Measurements from ENCODE around the gene LRRTM4. TPM values are rescaled to one million over a fixed set of nuclear protein-coding genes. Genes with fewer than 3 reads are reported as not detected.

Gene LRRTM4
- total and polyA plus RNA-seq, 2 donors (not counting 1 experiment from before 2014, with no cell fraction given), result not detected

DNA sequence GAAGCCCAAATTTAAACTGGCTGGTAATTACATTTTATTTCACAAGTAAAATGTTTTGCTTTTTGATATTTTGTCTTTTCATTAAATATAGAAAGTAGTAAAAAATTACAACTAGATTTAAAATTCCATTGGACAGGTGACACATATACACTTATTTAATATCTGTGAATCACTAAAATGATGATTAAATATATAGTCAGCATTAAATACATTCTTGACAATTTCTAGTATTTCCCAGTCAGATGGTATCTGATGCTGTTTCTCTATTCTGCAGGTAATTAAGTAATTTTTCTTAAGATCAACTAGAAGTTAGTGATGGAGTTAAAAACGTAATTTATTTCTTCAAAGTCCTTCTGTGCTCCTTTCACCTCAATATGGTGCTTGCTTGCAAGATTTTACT, 237.8 kb downstream of the LRRTM4 start:
- no peak overlapping the region for H2AFZ ChIP-seq (ENCODE audit: insufficient read depth, low read depth, low read length, poor library complexity, severe bottlenecking)
- no peak overlapping the region for H3K4me3 ChIP-seq (ENCODE audit: control extremely low read depth in 1 of 5, extremely low read depth in 1 of 5, insufficient read depth in 1 of 5, low read depth in 2 of 5, low read length in 4 of 5)
- intact Hi-C loops (cut with micrococcal nuclease), result no loop called here
- no CpG with 5 or more reads among the region's 1 CpG for WGBS (ENCODE audit: insufficient coverage)
- H3K36me3 ChIP-seq (replicated peaks in 1 of 2; ENCODE audit: control extremely low read depth in 1 of 2, control insufficient read depth in 1 of 2, extremely low read depth in 1 of 2, insufficient read depth in 2 of 2, low read length in 1 of 2), result no peaks in the 10 kb centered on the region
- H3K79me2 ChIP-seq (ENCODE audit: control insufficient read depth, insufficient read depth, low read length), result no peaks in the 10 kb centered on the region
- no peaks in the 10 kb centered on the region for H3K4me1 Mint-ChIP-seq
- CTCF ChIA-PET, result no interaction called here
- H3K4me1 ChIP-seq (ENCODE audit: control insufficient read depth in 2 of 2, insufficient read depth in 2 of 2, low read length in 2 of 2), result no peaks in the 10 kb centered on the region
- H3K27me3 ChIP-seq (replicated peaks in 1 of 4; ENCODE audit: control extremely low read depth in 1 of 4, control insufficient read depth in 3 of 4, insufficient read depth in 4 of 4, low read length in 3 of 4), result no peaks in the 10 kb centered on the region
- H3K27ac Mint-ChIP-seq, result no peak overlapping the region
- H3K9ac ChIP-seq (ENCODE audit: low read length), result no peak overlapping the region
- no peaks in the 10 kb centered on the region for H3K9me3 Mint-ChIP-seq (ENCODE audit: insufficient read depth)
- H4K20me1 ChIP-seq (ENCODE audit: control insufficient read depth, insufficient read depth, low read length, poor library complexity, severe bottlenecking), result no peaks in the 10 kb centered on the region
- no peak overlapping the region for H3K4me2 ChIP-seq (replicated peaks; ENCODE audit: low read depth, low read length, poor library complexity, severe bottlenecking)
- H3K4me3 Mint-ChIP-seq, result no peak overlapping the region
- no peaks in the 10 kb centered on the region for H3K9me3 ChIP-seq (ENCODE audit: control extremely low read depth in 1 of 3, control insufficient read depth in 2 of 3, insufficient read depth in 1 of 3, low read length in 2 of 3)
- POLR2A ChIA-PET, result no interaction called here
- no peak for DNase-seq
- H3K27me3 Mint-ChIP-seq, result no peaks in the 10 kb centered on the region
- no peak overlapping the region for H3K27ac ChIP-seq (ENCODE audit: low read length in 2 of 2)
- no peak for TF ChIP-seq EZH2 (IDR thresholded peaks at IDR 0.05; ENCODE audit: borderline replicate concordance, insufficient read depth, low read depth, low read length, poor library complexity, severe bottlenecking)
- TF ChIP-seq, protein P1, sequence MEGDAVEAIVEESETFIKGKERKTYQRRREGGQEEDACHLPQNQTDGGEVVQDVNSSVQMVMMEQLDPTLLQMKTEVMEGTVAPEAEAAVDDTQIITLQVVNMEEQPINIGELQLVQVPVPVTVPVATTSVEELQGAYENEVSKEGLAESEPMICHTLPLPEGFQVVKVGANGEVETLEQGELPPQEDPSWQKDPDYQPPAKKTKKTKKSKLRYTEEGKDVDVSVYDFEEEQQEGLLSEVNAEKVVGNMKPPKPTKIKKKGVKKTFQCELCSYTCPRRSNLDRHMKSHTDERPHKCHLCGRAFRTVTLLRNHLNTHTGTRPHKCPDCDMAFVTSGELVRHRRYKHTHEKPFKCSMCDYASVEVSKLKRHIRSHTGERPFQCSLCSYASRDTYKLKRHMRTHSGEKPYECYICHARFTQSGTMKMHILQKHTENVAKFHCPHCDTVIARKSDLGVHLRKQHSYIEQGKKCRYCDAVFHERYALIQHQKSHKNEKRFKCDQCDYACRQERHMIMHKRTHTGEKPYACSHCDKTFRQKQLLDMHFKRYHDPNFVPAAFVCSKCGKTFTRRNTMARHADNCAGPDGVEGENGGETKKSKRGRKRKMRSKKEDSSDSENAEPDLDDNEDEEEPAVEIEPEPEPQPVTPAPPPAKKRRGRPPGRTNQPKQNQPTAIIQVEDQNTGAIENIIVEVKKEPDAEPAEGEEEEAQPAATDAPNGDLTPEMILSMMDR (IDR thresholded peaks at IDR 0.05), result no peak
- no peak for ATAC-seq (ENCODE audit: low read depth)

DNA sequence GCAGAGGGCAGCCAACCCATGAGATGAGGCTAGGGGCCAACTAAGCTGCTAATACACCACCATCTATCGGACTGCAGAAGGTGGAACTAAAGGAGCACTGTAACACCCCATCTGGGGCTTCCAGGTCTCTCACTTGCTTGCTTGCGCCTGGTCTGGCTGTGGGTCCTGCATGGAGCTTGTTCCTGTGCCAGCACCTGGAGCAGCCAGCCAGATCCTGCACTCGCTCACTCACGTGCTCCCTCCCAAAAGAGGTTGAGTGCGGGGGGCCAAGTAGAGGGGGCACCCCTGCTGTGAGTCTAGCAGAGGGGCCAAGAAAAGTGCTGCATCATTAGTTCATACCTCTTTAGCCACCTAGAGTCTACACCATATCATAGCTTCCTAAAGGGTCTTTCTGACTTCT, 250.9 kb downstream of the LRRTM4 start:
- no peak overlapping the region for H3K4me3 Mint-ChIP-seq

More for the DNA sequence above, 250.9 kb downstream of the LRRTM4 start:
- POLR2A ChIA-PET, result no interaction called here
- Mint-ChIP-seq H3K9me3 (ENCODE audit: insufficient read depth) (peaks cover 4% of the 10 kb centered on the region), H3K4me1 (no peaks in the 10 kb centered on the region), H3K27ac (no peak overlapping the region), H3K27me3 (no peaks in the 10 kb centered on the region)
- Histone ChIP-seq H3K9me3 (ENCODE audit: control extremely low read depth in 1 of 3, control insufficient read depth in 2 of 3, insufficient read depth in 1 of 3, low read length in 2 of 3) (peaks cover 0 to 6% (median 0%) of the 10 kb centered on the region in 3 donors), H3K27me3 (replicated peaks in 1 of 4; ENCODE audit: control extremely low read depth in 1 of 4, control insufficient read depth in 3 of 4, insufficient read depth in 4 of 4, low read length in 3 of 4) (no peaks in the 10 kb centered on the region), H3K4me1 (ENCODE audit: control insufficient read depth in 2 of 2, insufficient read depth in 2 of 2, low read length in 2 of 2) (no peaks in the 10 kb centered on the region), H4K20me1 (ENCODE audit: control insufficient read depth, insufficient read depth, low read length, poor library complexity, severe bottlenecking) (no peaks in the 10 kb centered on the region), H3K27ac (ENCODE audit: low read length in 2 of 2) (no peak overlapping the region), H2AFZ (ENCODE audit: insufficient read depth, low read depth, low read length, poor library complexity, severe bottlenecking) (no peak overlapping the region), H3K79me2 (ENCODE audit: control insufficient read depth, insufficient read depth, low read length) (no peaks in the 10 kb centered on the region), H3K4me3 (ENCODE audit: control extremely low read depth in 1 of 5, extremely low read depth in 1 of 5, insufficient read depth in 1 of 5, low read depth in 2 of 5, low read length in 4 of 5) (no peak overlapping the region), H3K36me3 (replicated peaks in 1 of 2; ENCODE audit: control extremely low read depth in 1 of 2, control insufficient read depth in 1 of 2, extremely low read depth in 1 of 2, insufficient read depth in 2 of 2, low read length in 1 of 2) (no peaks in the 10 kb centered on the region), H3K4me2 (replicated peaks; ENCODE audit: low read depth, low read length, poor library complexity, severe bottlenecking) (no peak overlapping the region), H3K9ac (ENCODE audit: low read length) (no peak overlapping the region)
- DNase-seq (no peak), ATAC-seq (ENCODE audit: low read depth) (no peak)
- 91% methylated on average over 5 of the region's 5 CpGs for WGBS (ENCODE audit: insufficient coverage)
- intact Hi-C loops (cut with micrococcal nuclease), result no loop called here
- CTCF ChIA-PET, result no interaction called here
- TF ChIP-seq, protein P1 (IDR thresholded peaks at IDR 0.05), result no peak
- no peak for TF ChIP-seq EZH2 (IDR thresholded peaks at IDR 0.05; ENCODE audit: borderline replicate concordance, insufficient read depth, low read depth, low read length, poor library complexity, severe bottlenecking)
